Measurements from ENCODE around the gene SP2.
A peak's percentile ranks its signal among the peaks of the same experiment; 100 is the strongest.

Gene SP2

GRCh38 chr17:47953909-47954308 is 57.9 kb downstream of the SP2 start:
- no peak for DNase-seq

- no peak for DNase-seq
These were observed 59.7 kb downstream of the SP2 start for GRCh38 chr17:47955497-47956461.

- no peak for DNase-seq
These were observed 61.0 kb downstream of the SP2 start for GRCh38 chr17:47956791-47957590.

GRCh38 chr17:47957591-47958490 is 61.8 kb downstream of the SP2 start, which contains the start of gene PRR15L:
TSS of gene PRR15L (minus strand) at chr17:47957883. CDS start at chr17:47953234, 4,649 bp downstream.
- DNase-seq, result no peak

- no peak for DNase-seq
These were observed 64.0 kb downstream of the SP2 start for GRCh38 chr17:47959825-47960655.

GRCh38 chr17:47961406-47961805 is 65.4 kb downstream of the SP2 start:
- DNase-seq, result no peak

GRCh38 chr17:47962901-47963300 is 66.9 kb downstream of the SP2 start:
- DNase-seq, result no peak

GRCh38 chr17:47964856-47965255 is 68.8 kb downstream of the SP2 start:
- no peak for DNase-seq

- DNase-seq, result no peak
These were observed 70.1 kb downstream of the SP2 start for GRCh38 chr17:47966079-47966519.

GRCh38 chr17:47967607-47968252 is 71.7 kb downstream of the SP2 start:
- no peak for DNase-seq

- DNase-seq, result no peak
These were observed 72.8 kb downstream of the SP2 start for GRCh38 chr17:47968836-47969235.

- no peak for DNase-seq
These were observed 74.1 kb downstream of the SP2 start for GRCh38 chr17:47969930-47970724.

- DNase-seq, result peak; percentile 100
These were observed 74.9 kb downstream of the SP2 start, which contains the start of gene CDK5RAP3 for GRCh38 chr17:47970725-47971499. TSS of gene CDK5RAP3 (plus strand) at chr17:47971113. CDS start at chr17:47971147, 34 bp downstream.

- no peak for DNase-seq
These were observed 77.5 kb downstream of the SP2 start for GRCh38 chr17:47973541-47973940.

- no peak for DNase-seq
These were observed 79.3 kb downstream of the SP2 start for GRCh38 chr17:47975189-47975822.

GRCh38 chr17:47975823-47976205 is 79.8 kb downstream of the SP2 start:
- DNase-seq, result no peak

- DNase-seq, result peak; percentile 62
These were observed 82.3 kb downstream of the SP2 start for GRCh38 chr17:47978324-47978723.

Measured in right hindlimb (tissue), 1 donor.